HEK293T (cell line): ENCODE measurements around the gene KLHDC8A.

Experiments
- BHLHE40 ChIP-seq: fragments of 450-650 bp; IDR thresholded peaks from 2 replicates; pipeline ENCODE4 v1.6.1; 2016; ENCODE audit warnings: mild to moderate bottlenecking, moderate library complexity, borderline replicate concordance
- ELF4 ChIP-seq: fragments of 450-650 bp; IDR thresholded peaks from 2 replicates; pipeline ENCODE4 v1.6.1; 2017; ENCODE audit warnings: antibody characterized with exemption
- FOXM1 ChIP-seq: fragments of 450-650 bp; IDR thresholded peaks from 2 replicates; pipeline ENCODE4 v1.6.1; 2017; ENCODE audit warnings: mild to moderate bottlenecking, borderline replicate concordance
- HDGF ChIP-seq: fragments of 450-650 bp; IDR thresholded peaks from 2 replicates; pipeline ENCODE4 v1.6.1; 2017; ENCODE audit warnings: antibody characterized with exemption, borderline replicate concordance
- L3MBTL2 ChIP-seq: fragments of 450-650 bp; conservative IDR thresholded peaks from 2 replicates; pipeline ENCODE4 v1.6.1; 2016; ENCODE audit warnings: mild to moderate bottlenecking
- LEF1 ChIP-seq: fragments of 450-650 bp; IDR thresholded peaks from 2 replicates; pipeline ENCODE4 v1.6.1; 2017; ENCODE audit warnings: mild to moderate bottlenecking, borderline replicate concordance
- NFRKB ChIP-seq: fragments of 450-650 bp; IDR thresholded peaks from 2 replicates; pipeline ENCODE4 v1.6.1; 2016; ENCODE audit warnings: mild to moderate bottlenecking, moderate library complexity
- PKNOX1 ChIP-seq: fragments of 450-650 bp; IDR thresholded peaks from 2 replicates; pipeline ENCODE4 v1.6.1; 2016
- SP1 ChIP-seq: fragments of 450-650 bp; IDR thresholded peaks from 2 replicates; pipeline ENCODE4 v1.6.1; 2017
- SUZ12 ChIP-seq: fragments of 450-650 bp; IDR thresholded peaks from 2 replicates; pipeline ENCODE4 v1.6.1; 2016; ENCODE audit warnings: mild to moderate bottlenecking
- TARDBP ChIP-seq: fragments of 450-650 bp; IDR thresholded peaks from 2 replicates; pipeline ENCODE4 v1.6.1; 2016

DNA sequence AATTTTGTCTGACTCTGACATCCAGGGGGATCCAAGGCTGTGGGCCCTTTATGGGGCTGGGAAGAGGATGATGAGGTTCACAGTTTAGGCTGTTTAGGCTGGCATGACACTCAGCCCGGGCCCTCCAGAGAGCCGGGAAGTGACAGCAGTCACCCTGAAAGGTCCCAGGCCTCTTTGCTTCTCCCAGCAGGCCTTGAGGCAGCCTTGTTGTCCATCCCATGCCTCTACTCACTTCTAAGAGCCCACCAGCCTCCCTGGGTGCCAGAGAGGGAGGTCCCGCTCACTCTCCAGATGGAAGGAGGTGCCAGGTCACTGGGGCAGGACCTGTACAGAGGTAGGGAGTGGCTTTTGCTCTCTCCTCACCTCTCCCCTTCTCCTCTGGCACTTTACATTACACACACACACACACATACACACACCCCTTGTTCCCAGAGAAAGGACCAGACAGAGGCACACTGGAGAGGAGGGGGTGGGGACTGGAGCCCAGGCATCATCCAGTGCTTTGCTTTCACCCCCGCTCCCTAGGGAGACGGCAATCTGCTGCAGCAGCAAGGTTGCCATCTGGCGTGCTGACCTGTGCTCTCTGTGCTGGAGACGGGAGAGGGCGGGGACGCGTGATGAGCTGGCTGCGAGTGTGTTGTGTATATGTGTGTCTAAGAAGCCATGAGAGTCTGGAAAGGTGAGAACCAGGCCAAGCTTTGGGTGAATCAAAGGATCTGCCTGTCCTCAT is 4.6 kb downstream of the KLHDC8A start:
- TF ChIP-seq FOXM1 (no peak), ELF4 (no peak), SP1 (no peak), SUZ12 (no peak), TARDBP (no peak), PKNOX1 (no peak), HDGF (no peak), L3MBTL2 (no peak), NFRKB (no peak), LEF1 (no peak), BHLHE40 (no peak)
